HUES48 (cell line): ENCODE data around the gene ERGIC1.

Experiments used
- H3K27ac ChIP-seq: one replicate; pipeline ENCODE4 v1.7.0; 2013; ENCODE audit warnings: low read depth, low read length, inconsistent platforms
- H3K27me3 ChIP-seq: 2 replicates; pipeline ENCODE4 v1.6.1; 2013; ENCODE audit warnings: mild to moderate bottlenecking, low read length; ENCODE audit not compliant: control insufficient read depth, insufficient read depth
- H3K36me3 ChIP-seq: 2 replicates; pipeline ENCODE4 v1.6.1; 2013; ENCODE audit warnings: low read length; ENCODE audit not compliant: control insufficient read depth, insufficient read depth
- H3K4me1 ChIP-seq: 2 replicates; pipeline ENCODE4 v1.6.1; 2013; ENCODE audit warnings: mild to moderate bottlenecking, low read length; ENCODE audit not compliant: control insufficient read depth, insufficient read depth
- H3K4me3 ChIP-seq: 2 replicates; pipeline ENCODE4 v1.5.1; 2013; ENCODE audit warnings: mild to moderate bottlenecking, low read depth, low read length
- H3K9ac ChIP-seq: 2 replicates; pipeline ENCODE4 v1.6.1; 2013; ENCODE audit warnings: mild to moderate bottlenecking, low read depth, low read length, moderate library complexity
- H3K9me3 ChIP-seq: 2 replicates; pipeline ENCODE4 v1.6.1; 2013; ENCODE audit warnings: low read length; ENCODE audit not compliant: control insufficient read depth, insufficient read depth

Gene ERGIC1

GRCh38 chr5:172832383-172833315 lies 1.4 kb upstream of the ERGIC1 start:
- no peak overlapping the region for H3K9ac ChIP-seq
- H3K27ac ChIP-seq, result peak overlapping the region; percentile 92
- no peaks in the 10 kb centered on the region for H3K9me3 ChIP-seq
- H3K4me1 ChIP-seq, result peaks cover 27% of the 10 kb centered on the region
- no peak overlapping the region for H3K4me3 ChIP-seq
- H3K36me3 ChIP-seq, result peaks cover 12% of the 10 kb centered on the region; the same call in 1 of the 2 replicates
- no peaks in the 10 kb centered on the region for H3K27me3 ChIP-seq

GRCh38 chr5:172833372-172833685 lies 722 bp upstream of the ERGIC1 start:
- 0 out of 2 replicates have a peak overlapping the region, but pooled peaks have one; percentile 3 for H3K9ac ChIP-seq
- H3K4me1 ChIP-seq, result peaks cover 22% of the 10 kb centered on the region
- peak overlapping the region; percentile 92 for H3K27ac ChIP-seq
- peak overlapping the region; percentile 68 for H3K4me3 ChIP-seq
- no peaks in the 10 kb centered on the region for H3K27me3 ChIP-seq
- no peaks in the 10 kb centered on the region for H3K9me3 ChIP-seq
- H3K36me3 ChIP-seq, result peaks cover 12% of the 10 kb centered on the region; the same call in 1 of the 2 replicates

GRCh38 chr5:172834415-172835289 lies 601 bp downstream of the ERGIC1 start:
- Histone ChIP-seq H3K4me1 (peaks cover 22% of the 10 kb centered on the region), H3K9me3 (no peaks in the 10 kb centered on the region), H3K4me3 (peak overlapping the region; percentile 68), H3K9ac (peak overlapping the region; percentile 53; the same call in 1 of the 2 replicates), H3K36me3 (peaks cover 16% of the 10 kb centered on the region), H3K27ac (peak overlapping the region; percentile 92), H3K27me3 (no peaks in the 10 kb centered on the region)

GRCh38 chr5:172835290-172835993 lies 1.4 kb downstream of the ERGIC1 start:
- Histone ChIP-seq H3K4me1 (peaks cover 22% of the 10 kb centered on the region), H3K4me3 (peak overlapping the region; percentile 68), H3K27ac (peak overlapping the region; percentile 92), H3K36me3 (peaks cover 24% of the 10 kb centered on the region), H3K27me3 (no peaks in the 10 kb centered on the region), H3K9me3 (no peaks in the 10 kb centered on the region), H3K9ac (0 out of 2 replicates have a peak overlapping the region, but pooled peaks have one; percentile 7)

GRCh38 chr5:172835994-172836356 lies 1.9 kb downstream of the ERGIC1 start:
- Histone ChIP-seq H3K27me3 (no peaks in the 10 kb centered on the region), H3K36me3 (peaks cover 29% of the 10 kb centered on the region), H3K9me3 (no peaks in the 10 kb centered on the region), H3K4me3 (no peak overlapping the region), H3K4me1 (peaks cover 18% of the 10 kb centered on the region), H3K27ac (no peak overlapping the region), H3K9ac (no peak overlapping the region)

- Histone ChIP-seq H3K27me3 (no peaks in the 10 kb centered on the region), H3K4me3 (no peak overlapping the region), H3K9me3 (no peaks in the 10 kb centered on the region), H3K36me3 (peaks cover 37% of the 10 kb centered on the region), H3K9ac (no peak overlapping the region), H3K4me1 (peaks cover 16% of the 10 kb centered on the region), H3K27ac (no peak overlapping the region)
Observed at GRCh38 chr5:172837640-172838039, 3.6 kb downstream of the ERGIC1 start.

GRCh38 chr5:172838151-172838875 lies 4.3 kb downstream of the ERGIC1 start:
- no peaks in the 10 kb centered on the region for H3K9me3 ChIP-seq
- no peak overlapping the region for H3K4me3 ChIP-seq
- H3K27ac ChIP-seq, result no peak overlapping the region
- no peaks in the 10 kb centered on the region for H3K27me3 ChIP-seq
- peaks cover 11% of the 10 kb centered on the region for H3K4me1 ChIP-seq
- no peak overlapping the region for H3K9ac ChIP-seq
- peaks cover 37% of the 10 kb centered on the region for H3K36me3 ChIP-seq

GRCh38 chr5:172839669-172840431 lies 5.8 kb downstream of the ERGIC1 start:
- no peak overlapping the region for H3K27ac ChIP-seq
- H3K9ac ChIP-seq, result no peak overlapping the region
- H3K9me3 ChIP-seq, result no peaks in the 10 kb centered on the region
- H3K4me1 ChIP-seq, result 0 out of 2 replicates have a peak, but pooled peaks cover 9% of the 10 kb centered on the region
- H3K27me3 ChIP-seq, result no peaks in the 10 kb centered on the region
- H3K36me3 ChIP-seq, result peaks cover 37% of the 10 kb centered on the region
- no peak overlapping the region for H3K4me3 ChIP-seq

- peaks cover 37% of the 10 kb centered on the region for H3K36me3 ChIP-seq
- H3K4me3 ChIP-seq, result no peak overlapping the region
- 0 out of 2 replicates have a peak, but pooled peaks cover 3% of the 10 kb centered on the region for H3K4me1 ChIP-seq
- H3K27me3 ChIP-seq, result no peaks in the 10 kb centered on the region
- no peak overlapping the region for H3K27ac ChIP-seq
- no peak overlapping the region for H3K9ac ChIP-seq
- no peaks in the 10 kb centered on the region for H3K9me3 ChIP-seq
Observed at GRCh38 chr5:172840432-172841154, 6.5 kb downstream of the ERGIC1 start.
